ENCODE measurements around the gene FAM110A. TPM values are rescaled to one million over a fixed set of nuclear protein-coding genes. Genes with fewer than 3 reads are reported as not detected.

Gene FAM110A
- 9.1 TPM for total RNA-seq

DNA sequence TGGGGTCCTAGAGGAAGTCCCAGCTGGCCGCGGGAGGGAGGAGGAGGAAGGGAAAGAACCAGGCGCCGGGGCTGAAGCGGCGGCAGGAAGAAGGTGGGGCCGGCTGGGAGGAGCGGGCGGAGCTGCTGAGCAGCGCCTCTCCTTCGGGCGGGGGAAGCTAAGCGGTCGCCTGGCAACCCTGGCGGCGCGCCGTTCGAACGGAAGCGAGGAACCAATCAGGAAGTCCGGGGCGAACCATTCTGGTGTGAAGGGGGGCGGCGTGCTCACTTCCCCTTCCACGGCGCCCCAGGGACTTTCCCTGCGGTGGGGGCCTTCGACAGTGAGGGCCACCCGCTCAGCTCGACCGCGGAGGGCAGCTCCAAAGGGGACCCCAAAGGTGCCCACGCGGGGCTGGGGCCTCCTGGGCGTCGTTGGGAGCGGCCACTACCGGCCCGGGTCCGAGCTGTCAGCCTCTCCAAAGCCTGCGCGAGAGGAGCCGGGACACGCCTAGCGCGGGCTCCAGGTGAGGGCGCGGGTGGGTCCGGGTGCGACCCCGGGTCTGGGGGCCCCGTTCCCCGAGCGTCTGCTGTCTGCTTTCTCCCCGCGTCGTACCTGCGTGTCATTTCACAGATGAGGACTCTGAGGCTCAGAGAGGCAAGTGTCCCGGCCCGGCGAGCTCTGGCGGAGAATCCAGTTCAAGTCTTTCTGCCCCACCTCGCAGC lies at the start of gene FAM110A:
FAM110A (plus strand) TSS at position 266 of the 701 bp plus-strand sequence. CDS start 11,090 bp downstream, outside the sequence.

Other genes starting within 250 kb of the FAM110A start
- gene TCF15, start 223.4 kb upstream of the FAM110A start, total RNA-seq: not detected
- 9.7 TPM for gene SRXN1, start 180.5 kb upstream of the FAM110A start, total RNA-seq
- gene SCRT2, start 157.9 kb upstream of the FAM110A start, total RNA-seq: 6.3 TPM
- not detected for gene SLC52A3, start 65.2 kb upstream of the FAM110A start, total RNA-seq
- gene ANGPT4, start 82.6 kb downstream of the FAM110A start, total RNA-seq: not detected
- gene RSPO4, start 168.6 kb downstream of the FAM110A start, total RNA-seq: not detected

All from parietal lobe (tissue), 1 donor.